ENCODE results near the gene NAA38.

Gene NAA38

GRCh38 chr17:7839190-7839875 is 18.0 kb downstream of the NAA38 start:
- no peak for DNase-seq

GRCh38 chr17:7838090-7839075 is 19.0 kb downstream of the NAA38 start:
- DNase-seq = no peak

GRCh38 chr17:7837408-7838088 is 19.8 kb downstream of the NAA38 start:
- DNase-seq = no peak

GRCh38 chr17:7836596-7837407 is 20.6 kb downstream of the NAA38 start:
- peak; percentile 89 for DNase-seq

GRCh38 chr17:7835814-7836595 is 21.4 kb downstream of the NAA38 start:
- peak; percentile 79 for DNase-seq

- peak; percentile 98 for DNase-seq
Measured at GRCh38 chr17:7834957-7835813, 22.2 kb downstream of the NAA38 start.

GRCh38 chr17:7834542-7834956 is 22.8 kb downstream of the NAA38 start:
- no peak for DNase-seq

- DNase-seq = peak; percentile 92
Measured at GRCh38 chr17:7833795-7834541, 23.4 kb downstream of the NAA38 start, which contains the start of gene KDM6B. KDM6B (plus strand) TSS chr17:7834217; CDS start chr17:7845555, 11,338 bp downstream.

- no peak for DNase-seq
Measured at GRCh38 chr17:7833011-7833794, 24.2 kb downstream of the NAA38 start.

GRCh38 chr17:7832431-7832830 is 24.9 kb downstream of the NAA38 start:
- DNase-seq = no peak

- no peak for DNase-seq
Measured at GRCh38 chr17:7831233-7831632, 26.1 kb downstream of the NAA38 start.

GRCh38 chr17:7830616-7831015 is 26.7 kb downstream of the NAA38 start:
- no peak for DNase-seq

- no peak for DNase-seq
Measured at GRCh38 chr17:7825206-7825990, 32.0 kb downstream of the NAA38 start.

- no peak for DNase-seq
Measured at GRCh38 chr17:7824021-7824924, 33.1 kb downstream of the NAA38 start.

- no peak for DNase-seq
Measured at GRCh38 chr17:7823581-7824001, 33.8 kb downstream of the NAA38 start.

GRCh38 chr17:7822126-7822525 is 35.2 kb downstream of the NAA38 start:
- DNase-seq = no peak

GRCh38 chr17:7820231-7820630 is 37.1 kb downstream of the NAA38 start:
- no peak for DNase-seq

Data from right forelimb (tissue), 1 donor.